AG09319 (cell line): ENCODE measurements around the gene CASP14.
"Not testable (repeated sequence)": the region's sequence is repeated elsewhere in the genome, so short reads cannot be mapped to it uniquely, and the experiment has no call there.

Experiments
- DNase-seq: peaks from one replicate; pipeline ENCODE4 v3.0.0-alpha.2; 2010; ENCODE audit warnings: low read depth; ENCODE audit errors: extremely low read depth
- TF ChIP-seq, protein P1 (sequence below): IDR thresholded peaks from 2 replicates; pipeline ENCODE4 v1.5.1; 2011; ENCODE audit warnings: low read depth, mild to moderate bottlenecking, inconsistent platforms, low read length, moderate library complexity

Gene CASP14

DNA sequence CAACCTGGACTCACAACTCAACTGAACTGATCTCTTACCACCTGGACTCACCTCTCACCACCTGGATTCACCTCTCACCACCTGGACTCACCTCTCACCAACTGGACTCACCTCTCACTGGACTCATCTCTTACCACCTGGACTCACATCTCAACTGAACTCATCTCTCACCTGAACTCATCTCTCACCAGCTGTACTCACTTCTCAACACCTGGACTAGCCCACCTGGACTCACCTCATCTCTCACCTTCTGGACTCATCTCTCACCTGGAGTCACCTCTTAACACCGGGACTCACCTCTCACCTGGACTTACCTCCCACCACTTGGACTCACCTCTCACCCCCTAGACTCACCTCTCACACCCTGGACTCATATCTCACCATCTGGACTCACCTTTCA, 7.3 kb upstream of the CASP14 start:
- no peak for DNase-seq
- TF ChIP-seq, protein P1, sequence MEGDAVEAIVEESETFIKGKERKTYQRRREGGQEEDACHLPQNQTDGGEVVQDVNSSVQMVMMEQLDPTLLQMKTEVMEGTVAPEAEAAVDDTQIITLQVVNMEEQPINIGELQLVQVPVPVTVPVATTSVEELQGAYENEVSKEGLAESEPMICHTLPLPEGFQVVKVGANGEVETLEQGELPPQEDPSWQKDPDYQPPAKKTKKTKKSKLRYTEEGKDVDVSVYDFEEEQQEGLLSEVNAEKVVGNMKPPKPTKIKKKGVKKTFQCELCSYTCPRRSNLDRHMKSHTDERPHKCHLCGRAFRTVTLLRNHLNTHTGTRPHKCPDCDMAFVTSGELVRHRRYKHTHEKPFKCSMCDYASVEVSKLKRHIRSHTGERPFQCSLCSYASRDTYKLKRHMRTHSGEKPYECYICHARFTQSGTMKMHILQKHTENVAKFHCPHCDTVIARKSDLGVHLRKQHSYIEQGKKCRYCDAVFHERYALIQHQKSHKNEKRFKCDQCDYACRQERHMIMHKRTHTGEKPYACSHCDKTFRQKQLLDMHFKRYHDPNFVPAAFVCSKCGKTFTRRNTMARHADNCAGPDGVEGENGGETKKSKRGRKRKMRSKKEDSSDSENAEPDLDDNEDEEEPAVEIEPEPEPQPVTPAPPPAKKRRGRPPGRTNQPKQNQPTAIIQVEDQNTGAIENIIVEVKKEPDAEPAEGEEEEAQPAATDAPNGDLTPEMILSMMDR = no peak

DNA sequence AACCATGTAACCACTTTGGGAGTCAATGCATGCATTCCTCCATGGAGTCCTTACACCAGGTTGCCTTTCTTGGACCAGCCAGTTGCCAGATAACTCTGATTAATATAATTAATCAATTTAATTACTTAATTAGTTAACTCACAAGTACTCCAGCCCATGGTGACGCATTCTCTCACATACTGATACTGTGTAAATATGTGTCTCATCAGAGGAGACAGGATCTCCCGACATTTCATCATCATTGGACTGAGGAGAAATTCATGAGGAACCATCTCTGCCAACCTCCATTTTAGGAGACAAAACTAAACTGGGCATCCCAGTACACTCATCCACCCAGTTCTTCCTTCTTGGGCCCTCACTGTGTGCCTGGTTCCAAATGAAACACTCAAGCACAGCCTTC, 6.5 kb upstream of the CASP14 start:
- DNase-seq = no peak
- TF ChIP-seq, protein P1 = no peak

DNA sequence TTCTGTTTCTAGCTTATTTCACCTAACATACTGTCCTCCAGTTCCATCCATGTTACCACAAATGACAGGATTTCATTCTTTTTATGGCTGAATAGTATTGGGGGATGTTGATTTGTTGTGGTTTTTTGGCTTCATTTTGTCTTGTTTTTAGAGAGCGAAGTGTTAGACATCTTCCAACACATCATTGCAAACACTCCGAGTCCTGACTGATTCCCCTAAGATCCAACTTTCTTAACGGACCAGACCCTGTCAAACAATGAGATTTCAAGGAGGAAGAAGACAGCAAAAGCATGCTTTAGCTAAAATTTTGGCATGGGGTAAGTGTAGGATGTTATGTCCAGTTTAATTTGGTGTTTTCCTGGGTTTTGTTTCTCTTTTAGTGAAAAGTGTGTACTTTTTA, 3.8 kb upstream of the CASP14 start:
- TF ChIP-seq, protein P1 = no peak
- no peak for DNase-seq

DNA sequence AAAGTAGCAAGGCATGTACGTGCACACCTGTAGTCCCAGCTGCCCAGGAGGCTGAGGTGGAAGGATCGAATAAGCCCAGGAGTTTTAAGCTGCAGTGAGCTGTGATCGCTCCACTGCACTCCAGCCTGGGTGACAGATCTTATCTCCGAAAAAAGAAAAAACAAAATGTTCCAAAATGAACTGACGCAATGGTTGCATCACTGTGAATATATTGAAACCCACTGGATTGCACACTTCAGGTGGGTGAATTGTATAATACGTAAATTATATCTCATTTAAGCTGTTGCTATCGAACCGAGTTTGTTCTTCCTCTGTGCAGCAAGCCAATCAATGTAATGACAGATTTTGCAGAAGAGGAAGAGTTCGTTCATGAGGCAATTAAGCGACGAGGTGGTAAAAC, 1.6 kb upstream of the CASP14 start:
- TF ChIP-seq, protein P1 = no peak
- no peak for DNase-seq

DNA sequence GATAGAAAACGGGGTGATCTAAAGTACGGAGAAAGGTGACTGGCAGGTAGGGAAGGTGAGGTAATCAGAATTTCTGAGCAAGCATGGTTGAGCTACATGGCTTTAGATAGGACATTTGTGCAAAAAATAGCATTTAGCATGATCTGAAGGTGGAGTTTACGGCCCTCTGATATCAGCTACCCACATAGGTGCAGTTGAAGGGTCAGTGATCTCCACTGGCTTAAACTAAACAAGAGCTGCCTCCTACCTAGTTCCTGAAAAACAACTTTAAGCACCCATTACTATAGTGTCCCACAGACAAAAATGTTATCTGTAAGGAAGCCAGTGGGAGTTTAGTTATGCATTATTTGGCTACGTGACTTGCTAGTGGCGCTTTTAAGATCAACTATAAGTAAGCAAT, 1.2 kb upstream of the CASP14 start:
- no peak for DNase-seq
- TF ChIP-seq, protein P1 = no peak

DNA sequence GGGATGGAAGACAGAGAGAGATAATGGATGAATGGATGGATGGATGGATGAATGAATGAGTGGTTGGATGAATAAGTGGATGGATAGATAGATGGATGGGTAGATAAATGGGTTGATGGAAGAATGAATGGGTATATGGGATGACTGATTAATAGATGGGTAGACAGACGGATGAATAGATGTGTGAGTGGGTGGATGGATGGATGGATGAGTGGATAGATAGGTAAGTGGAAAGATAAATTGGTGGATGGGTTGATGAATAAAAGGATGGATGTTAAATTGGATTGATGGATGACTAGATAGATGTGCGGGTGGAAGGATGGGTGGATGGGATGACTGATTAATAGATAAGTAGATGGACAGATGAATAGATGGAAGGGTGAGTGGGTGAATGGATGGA, 1.4 kb downstream of the CASP14 start:
- TF ChIP-seq, protein P1 = no peak
- no peak for DNase-seq

DNA sequence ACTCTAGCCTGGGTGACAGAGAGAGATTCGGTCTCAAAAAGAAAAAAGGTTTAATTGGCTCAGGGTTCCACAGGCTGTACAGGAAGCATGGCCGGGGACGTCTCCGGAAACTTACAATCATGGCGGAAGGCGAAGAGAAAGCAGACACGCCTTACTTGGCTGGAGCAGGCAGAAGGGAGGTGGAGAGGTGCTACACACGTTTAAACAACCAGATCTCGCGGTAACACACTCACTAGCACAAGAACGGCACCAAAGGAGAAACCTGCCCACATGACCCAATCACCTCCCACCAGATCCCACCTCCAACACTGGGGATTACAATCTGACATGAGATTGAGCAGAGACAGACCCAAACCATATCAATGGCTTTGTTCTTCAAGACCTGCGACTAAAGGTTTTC, 12.8 kb downstream of the CASP14 start:
- DNase-seq = no peak
- TF ChIP-seq, protein P1 = no peak

DNA sequence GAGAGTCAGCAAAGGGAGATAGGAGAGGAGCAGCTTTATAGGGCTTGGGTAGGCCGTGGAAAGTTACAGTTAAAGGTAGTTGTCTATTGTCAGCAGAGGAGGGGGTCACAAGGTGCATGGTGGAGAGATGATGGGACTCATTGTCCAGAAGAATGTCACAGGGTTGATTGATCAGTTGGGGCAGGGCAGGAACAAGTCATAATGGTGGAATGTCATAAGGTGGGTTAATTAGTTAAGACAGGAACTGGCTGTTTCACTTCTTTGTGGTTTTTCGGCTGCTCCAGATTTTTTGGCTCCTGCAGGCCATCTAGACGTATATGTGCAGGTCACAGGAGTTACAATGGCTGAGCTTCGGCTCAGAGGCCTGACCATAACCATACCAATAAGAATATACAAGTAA, 21.1 kb downstream of the CASP14 start:
- DNase-seq = not testable (repeated sequence)
